ENCODE measurements around the gene PITRM1.

The PITRM1 gene

GRCh38 chr10:3100093-3100792 is 72.3 kb downstream of the PITRM1 start:
- no peak overlapping the region for H3K4me2 ChIP-seq (ENCODE audit: insufficient read depth, low read length, poor library complexity, severe bottlenecking)
- no peak overlapping the region for H3K4me3 ChIP-seq (ENCODE audit: low read length in 2 of 2)
- H2BK120ac ChIP-seq (ENCODE audit: low read depth, low read length) = no peak overlapping the region
- no peak overlapping the region for H3K9ac ChIP-seq (ENCODE audit: low read depth, low read length, poor library complexity)
- no peak overlapping the region for H4K91ac ChIP-seq (ENCODE audit: low read depth, low read length, poor library complexity)
- no peak overlapping the region for H4K8ac ChIP-seq (ENCODE audit: low read depth, low read length)
- no peaks in the 10 kb centered on the region for H3K27me3 ChIP-seq (ENCODE audit: control insufficient read depth in 3 of 3, insufficient read depth in 3 of 3, low read depth in 1 of 3, low read length in 3 of 3)
- H3K36me3 ChIP-seq (replicated peaks in 1 of 2; ENCODE audit: control insufficient read depth in 2 of 2, insufficient read depth in 2 of 2, low read length in 2 of 2) = peaks cover 0 to 19% of the 10 kb centered on the region in 2 donors
- H3K79me1 ChIP-seq (ENCODE audit: low read depth, low read length) = no peaks in the 10 kb centered on the region
- no peak overlapping the region for H3K4ac ChIP-seq (ENCODE audit: low read length)
- H3K9me3 ChIP-seq (replicated peaks in 1 of 2; ENCODE audit: control insufficient read depth in 2 of 2, insufficient read depth in 1 of 2, low read depth in 1 of 2, low read length in 2 of 2) = peaks cover 0 to 4% of the 10 kb centered on the region in 2 donors
- H3K14ac ChIP-seq (ENCODE audit: low read length) = no peak overlapping the region
- no peak overlapping the region for H2BK12ac ChIP-seq (ENCODE audit: low read length)
- no peak overlapping the region for H2AK5ac ChIP-seq (ENCODE audit: low read depth, low read length)
- H2BK5ac ChIP-seq (ENCODE audit: low read length) = no peak overlapping the region
- no peak overlapping the region for H2AFZ ChIP-seq (ENCODE audit: low read length)
- no peak overlapping the region for H2BK15ac ChIP-seq (ENCODE audit: low read length)
- no peak overlapping the region for H3K27ac ChIP-seq (replicated peaks; ENCODE audit: low read length)
- no peak overlapping the region for H3K18ac ChIP-seq (ENCODE audit: low read length)
- no peak overlapping the region for H3K23ac ChIP-seq (ENCODE audit: low read depth, low read length, poor library complexity)
- H3K4me1 ChIP-seq (ENCODE audit: control insufficient read depth in 2 of 2, insufficient read depth in 1 of 2, low read depth in 1 of 2, low read length in 2 of 2) = peaks cover 1 to 5% of the 10 kb centered on the region in 2 donors
- no CpG with 5 or more reads among the region's 19 CpGs for WGBS, 2 donors (ENCODE audit: extremely low coverage in 2 of 2, insufficient read length in 2 of 2, insufficient replicate concordance in 1 of 2)
- no peak for DNase-seq (ENCODE audit: low spot score)

- no peak for DNase-seq (ENCODE audit: low spot score)
- Histone ChIP-seq H3K36me3 (replicated peaks in 1 of 2; ENCODE audit: control insufficient read depth in 2 of 2, insufficient read depth in 2 of 2, low read length in 2 of 2) (peaks cover 0 to 17% of the 10 kb centered on the region in 2 donors), H3K9ac (ENCODE audit: low read depth, low read length, poor library complexity) (peak overlapping the region; percentile 26), H2BK15ac (ENCODE audit: low read length) (no peak overlapping the region), H3K9me3 (replicated peaks in 1 of 2; ENCODE audit: control insufficient read depth in 2 of 2, insufficient read depth in 1 of 2, low read depth in 1 of 2, low read length in 2 of 2) (peaks cover 0 to 4% of the 10 kb centered on the region in 2 donors), H3K4me3 (ENCODE audit: low read length in 2 of 2) (no peak overlapping the region), H3K27ac (replicated peaks; ENCODE audit: low read length) (no peak overlapping the region), H3K4me1 (ENCODE audit: control insufficient read depth in 2 of 2, insufficient read depth in 1 of 2, low read depth in 1 of 2, low read length in 2 of 2) (peaks cover 1 to 5% of the 10 kb centered on the region in 2 donors), H2BK5ac (ENCODE audit: low read length) (no peak overlapping the region), H2BK120ac (ENCODE audit: low read depth, low read length) (no peak overlapping the region), H2BK12ac (ENCODE audit: low read length) (no peak overlapping the region), H2AK5ac (ENCODE audit: low read depth, low read length) (no peak overlapping the region), H3K4ac (ENCODE audit: low read length) (no peak overlapping the region), H4K91ac (ENCODE audit: low read depth, low read length, poor library complexity) (no peak overlapping the region), H3K4me2 (ENCODE audit: insufficient read depth, low read length, poor library complexity, severe bottlenecking) (no peak overlapping the region), H3K14ac (ENCODE audit: low read length) (no peak overlapping the region), H2AFZ (ENCODE audit: low read length) (no peak overlapping the region), H3K23ac (ENCODE audit: low read depth, low read length, poor library complexity) (no peak overlapping the region), H3K79me1 (ENCODE audit: low read depth, low read length) (no peaks in the 10 kb centered on the region), H3K18ac (ENCODE audit: low read length) (no peak overlapping the region), H3K27me3 (ENCODE audit: control insufficient read depth in 3 of 3, insufficient read depth in 3 of 3, low read depth in 1 of 3, low read length in 3 of 3) (no peaks in the 10 kb centered on the region), H4K8ac (ENCODE audit: low read depth, low read length) (peak overlapping the region; percentile 20)
- WGBS, 2 donors (ENCODE audit: extremely low coverage in 2 of 2, insufficient read length in 2 of 2, insufficient replicate concordance in 1 of 2) = 100% methylated on average over 2 of the region's 22 CpGs; no CpG with 5 or more reads in 1 of the 2 donors
Measured at GRCh38 chr10:3099291-3100092, 73.1 kb downstream of the PITRM1 start.

DNA sequence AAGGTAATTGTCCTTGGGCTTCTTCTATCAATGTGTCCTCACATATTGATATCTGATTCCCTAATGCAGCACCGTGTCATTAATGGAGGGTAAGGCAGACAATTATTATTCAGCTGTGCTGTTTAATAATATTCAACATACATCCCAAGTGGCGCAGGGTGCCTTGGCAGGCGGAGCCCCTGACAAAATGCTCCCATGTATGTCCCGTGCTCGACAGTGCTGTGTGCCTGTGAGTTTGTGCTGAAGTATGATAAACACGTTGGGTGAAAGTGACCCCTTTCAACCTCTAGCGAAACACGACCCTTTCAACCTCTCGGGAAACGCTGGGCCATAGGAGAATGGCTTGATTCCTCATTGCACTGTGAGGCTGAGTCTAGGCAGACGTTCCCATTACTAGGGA is 73.9 kb downstream of the PITRM1 start:
- Histone ChIP-seq H3K9ac (ENCODE audit: low read depth, low read length, poor library complexity) (no peak overlapping the region), H2BK120ac (ENCODE audit: low read depth, low read length) (no peak overlapping the region), H4K91ac (ENCODE audit: low read depth, low read length, poor library complexity) (no peak overlapping the region), H3K36me3 (replicated peaks in 1 of 2; ENCODE audit: control insufficient read depth in 2 of 2, insufficient read depth in 2 of 2, low read length in 2 of 2) (peaks cover 0 to 16% of the 10 kb centered on the region in 2 donors), H4K8ac (ENCODE audit: low read depth, low read length) (no peak overlapping the region), H3K9me3 (replicated peaks in 1 of 2; ENCODE audit: control insufficient read depth in 2 of 2, insufficient read depth in 1 of 2, low read depth in 1 of 2, low read length in 2 of 2) (peaks cover 0 to 4% of the 10 kb centered on the region in 2 donors), H3K23ac (ENCODE audit: low read depth, low read length, poor library complexity) (no peak overlapping the region), H3K4me1 (ENCODE audit: control insufficient read depth in 2 of 2, insufficient read depth in 1 of 2, low read depth in 1 of 2, low read length in 2 of 2) (peaks cover 4 to 5% of the 10 kb centered on the region in 2 donors), H3K14ac (ENCODE audit: low read length) (no peak overlapping the region), H2AFZ (ENCODE audit: low read length) (no peak overlapping the region), H3K79me1 (ENCODE audit: low read depth, low read length) (no peaks in the 10 kb centered on the region), H2AK5ac (ENCODE audit: low read depth, low read length) (no peak overlapping the region), H3K4me3 (ENCODE audit: low read length in 2 of 2) (no peak overlapping the region), H3K4me2 (ENCODE audit: insufficient read depth, low read length, poor library complexity, severe bottlenecking) (no peak overlapping the region), H3K27ac (replicated peaks; ENCODE audit: low read length) (no peak overlapping the region), H2BK15ac (ENCODE audit: low read length) (no peak overlapping the region), H3K18ac (ENCODE audit: low read length) (no peak overlapping the region), H3K27me3 (ENCODE audit: control insufficient read depth in 3 of 3, insufficient read depth in 3 of 3, low read depth in 1 of 3, low read length in 3 of 3) (no peaks in the 10 kb centered on the region), H2BK5ac (ENCODE audit: low read length) (no peak overlapping the region), H2BK12ac (ENCODE audit: low read length) (no peak overlapping the region), H3K4ac (ENCODE audit: low read length) (no peak overlapping the region)
- no CpG with 5 or more reads among the region's 11 CpGs for WGBS, 2 donors (ENCODE audit: extremely low coverage in 2 of 2, insufficient read length in 2 of 2, insufficient replicate concordance in 1 of 2)
- no peak for DNase-seq (ENCODE audit: low spot score)

GRCh38 chr10:3097160-3097559 is 75.4 kb downstream of the PITRM1 start:
- no peak overlapping the region for H3K27ac ChIP-seq (replicated peaks; ENCODE audit: low read length)
- no CpG with 5 or more reads among the region's 9 CpGs for WGBS, 2 donors (ENCODE audit: extremely low coverage in 2 of 2, insufficient read length in 2 of 2, insufficient replicate concordance in 1 of 2)
- H3K23ac ChIP-seq (ENCODE audit: low read depth, low read length, poor library complexity) = no peak overlapping the region
- H3K9me3 ChIP-seq (replicated peaks in 1 of 2; ENCODE audit: control insufficient read depth in 2 of 2, insufficient read depth in 1 of 2, low read depth in 1 of 2, low read length in 2 of 2) = peaks cover 0 to 6% of the 10 kb centered on the region in 2 donors
- no peak for DNase-seq (ENCODE audit: low spot score)
- H3K4ac ChIP-seq (ENCODE audit: low read length) = no peak overlapping the region
- no peak overlapping the region for H2BK12ac ChIP-seq (ENCODE audit: low read length)
- no peak overlapping the region for H2AFZ ChIP-seq (ENCODE audit: low read length)
- H3K27me3 ChIP-seq (ENCODE audit: control insufficient read depth in 3 of 3, insufficient read depth in 3 of 3, low read depth in 1 of 3, low read length in 3 of 3) = no peaks in the 10 kb centered on the region
- H3K4me1 ChIP-seq (ENCODE audit: control insufficient read depth in 2 of 2, insufficient read depth in 1 of 2, low read depth in 1 of 2, low read length in 2 of 2) = peaks cover 4 to 5% of the 10 kb centered on the region in 2 donors
- no peak overlapping the region for H2BK5ac ChIP-seq (ENCODE audit: low read length)
- H4K8ac ChIP-seq (ENCODE audit: low read depth, low read length) = no peak overlapping the region
- peaks cover 0 to 10% of the 10 kb centered on the region in 2 donors for H3K36me3 ChIP-seq (replicated peaks in 1 of 2; ENCODE audit: control insufficient read depth in 2 of 2, insufficient read depth in 2 of 2, low read length in 2 of 2)
- no peak overlapping the region for H3K9ac ChIP-seq (ENCODE audit: low read depth, low read length, poor library complexity)
- H3K4me3 ChIP-seq (ENCODE audit: low read length in 2 of 2) = no peak overlapping the region
- no peak overlapping the region for H3K18ac ChIP-seq (ENCODE audit: low read length)
- H2BK15ac ChIP-seq (ENCODE audit: low read length) = no peak overlapping the region
- H4K91ac ChIP-seq (ENCODE audit: low read depth, low read length, poor library complexity) = no peak overlapping the region
- H2BK120ac ChIP-seq (ENCODE audit: low read depth, low read length) = no peak overlapping the region
- no peak overlapping the region for H3K14ac ChIP-seq (ENCODE audit: low read length)
- H3K4me2 ChIP-seq (ENCODE audit: insufficient read depth, low read length, poor library complexity, severe bottlenecking) = no peak overlapping the region
- H2AK5ac ChIP-seq (ENCODE audit: low read depth, low read length) = no peak overlapping the region
- H3K79me1 ChIP-seq (ENCODE audit: low read depth, low read length) = no peaks in the 10 kb centered on the region

Data from neuronal stem cell (in vitro differentiated cells).